Stimulated activated CD8-positive, alpha-beta memory T cell treated with anti-CD3 and anti-CD28 coated beads, Interleukin-12 subunit alpha, Interleukin-12 subunit beta, amount 100 ng/mL, for 1 hour (primary cell): ENCODE measurements around the gene CTDSPL.

Experiments
- DNase-seq: peaks from one replicate; pipeline ENCODE4 v3.0.0-alpha.2; 2020; ENCODE audit warnings: low read depth

Gene CTDSPL

GRCh38 chr3:38002291-38002876, 140.7 kb downstream of the CTDSPL start:
- no peak for DNase-seq

- no peak for DNase-seq
Observed at GRCh38 chr3:38002940-38003339, 141.3 kb downstream of the CTDSPL start.

GRCh38 chr3:38003371-38003816, 141.7 kb downstream of the CTDSPL start:
- DNase-seq = no peak

- no peak for DNase-seq
Observed at GRCh38 chr3:38003817-38004414, 142.2 kb downstream of the CTDSPL start.

GRCh38 chr3:38004415-38005075, 142.9 kb downstream of the CTDSPL start:
- DNase-seq = peak; percentile 42

- DNase-seq = no peak
Observed at GRCh38 chr3:38005076-38006020, 143.7 kb downstream of the CTDSPL start.

- DNase-seq = no peak
Observed at GRCh38 chr3:38006031-38006430, 144.4 kb downstream of the CTDSPL start.

GRCh38 chr3:38006445-38006995, 144.8 kb downstream of the CTDSPL start:
- DNase-seq = no peak

- DNase-seq = no peak
Observed at GRCh38 chr3:38007754-38008090, 146.0 kb downstream of the CTDSPL start.

GRCh38 chr3:38008191-38008701, 146.6 kb downstream of the CTDSPL start:
- no peak for DNase-seq

- no peak for DNase-seq
Observed at GRCh38 chr3:38008971-38009580, 147.4 kb downstream of the CTDSPL start.

- no peak for DNase-seq
Observed at GRCh38 chr3:38009807-38010591, 148.3 kb downstream of the CTDSPL start.

- no peak for DNase-seq
Observed at GRCh38 chr3:38011111-38011510, 149.4 kb downstream of the CTDSPL start.

- DNase-seq = no peak
Observed at GRCh38 chr3:38015485-38015884, 153.8 kb downstream of the CTDSPL start.

GRCh38 chr3:38015984-38016383, 154.3 kb downstream of the CTDSPL start:
- no peak for DNase-seq

GRCh38 chr3:38016410-38016809, 154.7 kb downstream of the CTDSPL start:
- DNase-seq = no peak

- DNase-seq = no peak
Observed at GRCh38 chr3:38016847-38017444, 155.3 kb downstream of the CTDSPL start.

GRCh38 chr3:38017445-38018295, 156.0 kb downstream of the CTDSPL start:
- DNase-seq = no peak
